HG02885 (cell line): ENCODE data around the gene NT5DC4.
"Not testable (repeated sequence)": the region's sequence is repeated elsewhere in the genome, so short reads cannot be mapped to it uniquely, and the experiment has no call there.

Source experiments
- ATAC-seq: cut with Tn5 transposase; IDR thresholded peaks from one replicate; pipeline ENCODE4 v1.9.1; 2021; ENCODE audit warnings: mild to moderate bottlenecking; ENCODE audit not compliant: unreplicated experiment, poor library complexity

NT5DC4 gene

GRCh38 chr2:112698834-112699515 is 21.8 kb upstream of the NT5DC4 start:
- no peak for ATAC-seq

GRCh38 chr2:112699984-112700667 is 20.7 kb upstream of the NT5DC4 start:
- no peak for ATAC-seq

GRCh38 chr2:112701052-112701451 is 19.8 kb upstream of the NT5DC4 start:
- ATAC-seq: no peak

- no peak for ATAC-seq
These were observed 17.1 kb upstream of the NT5DC4 start for GRCh38 chr2:112703684-112704083.

- no peak for ATAC-seq
These were observed 15.2 kb upstream of the NT5DC4 start for GRCh38 chr2:112705575-112705974.

GRCh38 chr2:112706170-112706664 is 14.6 kb upstream of the NT5DC4 start:
- ATAC-seq: peak; percentile 45

- not testable (repeated sequence) for ATAC-seq
These were observed 13.9 kb upstream of the NT5DC4 start for GRCh38 chr2:112706947-112707346.

GRCh38 chr2:112708968-112709367 is 11.9 kb upstream of the NT5DC4 start:
- no peak for ATAC-seq

GRCh38 chr2:112709703-112710102 is 11.1 kb upstream of the NT5DC4 start:
- ATAC-seq: no peak

- ATAC-seq: no peak
These were observed 9.7 kb upstream of the NT5DC4 start for GRCh38 chr2:112710956-112711750.

GRCh38 chr2:112712465-112712864 is 8.4 kb upstream of the NT5DC4 start:
- ATAC-seq: no peak

- ATAC-seq: no peak
These were observed 7.8 kb upstream of the NT5DC4 start for GRCh38 chr2:112712903-112713584.

GRCh38 chr2:112713585-112713925 is 7.3 kb upstream of the NT5DC4 start:
- ATAC-seq: no peak

- ATAC-seq: no peak
These were observed 6.9 kb upstream of the NT5DC4 start for GRCh38 chr2:112713926-112714325.

GRCh38 chr2:112714331-112714730 is 6.5 kb upstream of the NT5DC4 start:
- ATAC-seq: no peak

- no peak for ATAC-seq
These were observed 5.8 kb upstream of the NT5DC4 start for GRCh38 chr2:112714836-112715631.

GRCh38 chr2:112716094-112716493 is 4.7 kb upstream of the NT5DC4 start:
- ATAC-seq: not testable (repeated sequence)

- not testable (repeated sequence) for ATAC-seq
These were observed 3.9 kb upstream of the NT5DC4 start for GRCh38 chr2:112716826-112717352.

GRCh38 chr2:112718863-112719370 is 1.9 kb upstream of the NT5DC4 start:
- no peak for ATAC-seq
